DMS 273 (cell line): ENCODE data around the gene ABCC12.
A peak's percentile ranks its signal among the peaks of the same experiment; 100 is the strongest.

Experiments
- DNase-seq: peaks from one replicate; lab custom pipeline; 2025; ENCODE audit not compliant: unreplicated experiment; lab: John Stamatoyannopoulos, UW

Gene ABCC12

DNA sequence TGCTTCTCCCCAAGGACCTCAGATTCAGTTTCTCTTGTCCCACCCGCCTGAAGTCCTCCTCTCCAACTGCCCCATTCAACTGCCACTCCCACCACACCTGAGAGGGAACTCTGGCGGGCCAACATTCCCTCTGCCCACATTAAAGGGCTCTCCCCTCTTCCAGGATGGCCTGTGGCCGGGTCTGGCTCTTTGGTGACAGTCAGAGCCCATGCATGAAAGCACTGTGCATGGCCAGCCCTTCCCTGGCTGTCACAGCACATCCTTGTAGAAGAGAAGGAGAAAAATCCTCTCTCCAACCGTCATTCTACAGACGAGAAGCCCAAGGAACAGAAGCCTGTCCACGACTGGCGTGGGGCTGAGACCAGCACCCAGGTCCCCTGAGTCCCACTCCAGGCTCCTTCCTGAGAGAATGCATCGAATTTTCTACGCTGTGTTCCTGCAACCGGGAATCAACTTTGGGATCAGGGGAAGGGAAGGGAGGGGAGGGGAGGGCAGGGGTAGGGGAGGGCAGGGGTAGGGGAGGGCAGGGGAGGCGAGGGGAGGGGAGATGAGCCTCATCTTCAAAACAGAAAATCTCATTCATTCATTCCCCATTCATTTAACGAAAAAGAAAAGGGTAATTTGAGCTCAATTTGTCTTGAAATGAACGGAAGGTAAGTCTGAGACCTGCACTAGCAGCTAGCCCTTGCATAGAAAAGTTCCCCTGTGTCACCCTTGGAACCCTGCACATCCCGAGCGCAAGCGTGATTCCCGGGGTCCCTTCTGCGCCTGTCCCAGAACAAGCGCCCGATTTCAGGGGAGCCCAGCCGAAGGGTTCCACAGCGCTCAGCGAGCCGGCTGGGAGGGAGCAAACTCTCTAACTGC is at the start of gene ABCC12:
ABCC12 (minus strand) TSS at position 68 of the 864 bp plus-strand sequence. CDS start 9,569 bp downstream, outside the sequence.
- no peak for DNase-seq

DNA sequence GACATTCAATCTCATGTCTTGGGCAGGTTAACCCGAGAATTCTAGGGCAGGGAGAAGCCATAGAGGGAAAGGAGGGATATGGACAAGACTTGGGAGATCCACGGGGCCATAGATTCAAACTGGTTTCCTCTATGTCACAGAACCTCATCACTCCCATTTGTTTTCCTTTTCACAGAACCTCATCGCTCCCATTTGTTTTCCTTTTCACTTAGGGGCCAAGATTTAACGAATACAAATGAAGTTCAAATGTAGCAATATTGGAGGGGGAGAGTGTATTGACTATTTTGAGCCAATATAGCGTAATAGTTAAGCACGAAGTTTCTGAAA is 49.0 kb upstream of the ABCC12 start:
- no peak for DNase-seq

DNA sequence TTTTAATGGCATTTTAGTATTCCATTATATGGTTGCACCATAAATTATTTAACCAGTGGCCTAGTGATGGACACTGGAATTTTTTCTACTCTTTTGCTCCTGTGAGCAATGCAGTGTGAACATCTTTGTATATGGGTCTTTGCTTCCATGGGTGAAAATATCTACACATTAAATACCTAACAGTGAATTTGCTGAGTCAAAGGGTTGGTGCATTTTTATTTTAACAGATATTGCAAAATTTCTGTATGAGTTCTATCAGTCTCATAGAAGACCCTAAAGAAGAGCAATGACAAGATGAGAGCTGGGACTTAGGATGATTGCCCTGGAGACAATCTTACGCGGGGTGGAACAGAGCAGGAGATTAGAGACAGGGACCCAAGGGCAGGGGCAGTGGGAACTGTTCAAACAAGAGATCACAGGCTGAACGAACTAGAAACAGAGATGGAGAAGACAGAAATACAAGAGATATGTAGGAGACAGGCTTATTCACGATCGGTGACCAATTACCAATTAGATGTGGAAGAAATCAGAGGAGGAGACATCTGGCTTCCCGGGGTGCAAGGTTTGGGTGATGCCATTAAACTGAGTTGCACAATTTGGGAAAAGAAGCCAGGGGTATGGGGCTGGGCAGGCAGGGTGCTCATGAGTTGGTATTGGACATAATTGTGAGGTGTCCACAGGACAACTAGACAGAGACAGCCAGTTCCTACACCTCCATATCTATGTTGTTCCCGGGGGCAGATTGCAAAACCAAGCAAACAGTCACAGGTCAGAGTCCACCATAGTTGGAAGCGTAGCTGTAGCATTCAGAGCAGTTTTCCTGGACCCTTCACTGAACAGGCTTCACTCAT is 48.4 kb upstream of the ABCC12 start:
- DNase-seq: no peak

DNA sequence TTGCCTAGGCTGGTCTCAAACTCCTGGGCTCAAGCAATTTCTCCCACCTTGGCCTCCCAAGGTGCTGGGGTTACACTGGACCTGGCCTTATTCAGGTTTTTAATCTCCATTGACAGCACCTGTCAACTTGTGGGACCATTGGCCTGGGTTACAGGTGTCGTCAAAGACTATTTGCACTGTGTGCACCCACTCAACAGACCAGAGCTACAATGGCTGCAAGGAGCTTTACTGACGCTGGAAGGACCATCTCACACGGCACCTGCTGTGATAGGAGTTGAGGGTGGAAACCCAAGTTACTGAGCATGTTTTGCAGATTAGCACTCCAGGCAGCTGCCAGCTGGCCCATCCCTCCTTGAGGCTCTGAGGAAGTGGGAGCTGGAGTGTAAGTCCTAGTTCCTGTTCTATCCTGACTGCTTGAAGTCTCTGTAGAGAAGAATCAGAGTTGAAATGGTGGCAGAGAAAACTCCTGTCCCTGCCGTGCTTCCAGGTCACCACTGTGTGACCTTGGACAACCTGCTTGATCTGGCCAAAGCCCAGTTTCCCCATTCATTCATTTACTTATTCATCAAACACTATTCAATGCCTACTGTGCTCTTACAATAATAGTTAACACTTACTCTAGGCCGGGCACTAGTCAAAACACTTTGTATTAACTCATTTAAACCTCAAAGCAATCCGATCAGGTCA is 45.9 kb upstream of the ABCC12 start:
- DNase-seq: no peak

DNA sequence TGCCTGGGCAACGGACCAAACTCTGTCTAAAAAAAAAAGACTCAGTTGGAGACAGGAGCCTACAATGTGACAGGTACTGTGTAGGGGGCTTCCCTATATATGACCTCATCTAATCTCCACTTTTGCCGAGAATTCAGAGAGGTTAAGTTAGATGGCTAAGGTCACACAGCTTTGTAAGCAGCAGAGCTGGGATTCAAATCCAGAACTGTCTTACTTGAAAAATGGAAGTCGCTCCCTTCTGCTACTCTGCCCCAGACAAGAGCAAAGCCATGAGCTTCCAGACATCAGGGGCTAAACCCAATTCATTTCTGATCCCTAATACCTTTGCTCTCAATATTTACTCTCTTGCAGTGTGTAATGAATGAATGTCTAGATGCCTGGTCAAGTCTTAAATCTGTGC is 41.5 kb upstream of the ABCC12 start:
- DNase-seq: no peak

DNA sequence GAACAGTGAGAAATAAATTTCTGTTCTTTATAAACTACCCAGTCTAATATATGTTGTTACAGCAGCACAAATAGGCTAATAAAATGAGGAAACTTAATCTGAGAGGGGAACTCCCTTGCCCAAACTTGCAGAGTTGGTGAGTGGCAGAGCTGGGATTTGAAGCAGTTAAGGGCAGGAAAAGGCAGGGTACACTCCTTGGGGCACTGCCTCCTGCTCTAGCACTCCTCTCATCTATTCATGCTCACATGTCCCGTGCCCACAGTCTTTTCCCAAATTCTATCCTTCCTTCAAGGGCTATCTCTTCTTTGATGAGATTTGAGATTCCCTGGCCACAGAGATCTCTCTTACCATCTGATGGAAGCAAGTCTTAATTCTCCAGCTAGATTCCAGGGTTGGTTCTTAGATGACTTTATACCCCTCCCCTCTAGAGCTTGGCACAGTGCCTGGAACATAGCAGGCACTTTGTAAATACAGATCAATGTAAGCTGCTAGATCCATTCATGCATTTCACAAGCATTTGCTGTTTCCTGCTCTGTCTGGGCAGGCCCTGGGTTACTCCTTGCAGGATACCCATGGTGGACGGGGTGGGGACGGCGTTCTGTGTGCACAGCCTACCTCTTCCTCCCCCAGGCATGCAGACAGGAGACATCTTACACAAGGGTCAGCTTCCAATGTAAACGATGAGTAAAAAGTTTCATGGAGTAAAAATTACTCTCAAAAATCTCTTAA is 39.2 kb upstream of the ABCC12 start:
- DNase-seq: peak; percentile 68

DNA sequence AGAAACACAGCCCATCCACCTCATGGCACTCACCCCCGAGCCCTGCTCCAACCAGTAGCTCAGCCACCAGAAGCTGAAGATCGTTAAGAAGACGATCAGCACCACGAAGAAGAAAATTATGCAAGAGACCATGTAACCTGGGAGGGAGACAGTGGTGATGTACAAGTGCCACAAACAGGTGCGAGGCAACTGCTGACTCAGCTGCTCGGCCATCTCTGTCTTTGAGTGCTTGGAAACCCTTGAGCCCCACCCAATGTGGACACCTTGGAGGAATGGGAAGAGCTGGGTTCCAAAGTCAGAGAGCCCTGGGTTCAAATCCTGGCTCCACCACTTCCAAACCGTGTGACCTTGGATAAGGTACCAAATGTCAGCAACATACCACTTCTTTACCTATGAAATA is 38.1 kb upstream of the ABCC12 start:
- DNase-seq: no peak

DNA sequence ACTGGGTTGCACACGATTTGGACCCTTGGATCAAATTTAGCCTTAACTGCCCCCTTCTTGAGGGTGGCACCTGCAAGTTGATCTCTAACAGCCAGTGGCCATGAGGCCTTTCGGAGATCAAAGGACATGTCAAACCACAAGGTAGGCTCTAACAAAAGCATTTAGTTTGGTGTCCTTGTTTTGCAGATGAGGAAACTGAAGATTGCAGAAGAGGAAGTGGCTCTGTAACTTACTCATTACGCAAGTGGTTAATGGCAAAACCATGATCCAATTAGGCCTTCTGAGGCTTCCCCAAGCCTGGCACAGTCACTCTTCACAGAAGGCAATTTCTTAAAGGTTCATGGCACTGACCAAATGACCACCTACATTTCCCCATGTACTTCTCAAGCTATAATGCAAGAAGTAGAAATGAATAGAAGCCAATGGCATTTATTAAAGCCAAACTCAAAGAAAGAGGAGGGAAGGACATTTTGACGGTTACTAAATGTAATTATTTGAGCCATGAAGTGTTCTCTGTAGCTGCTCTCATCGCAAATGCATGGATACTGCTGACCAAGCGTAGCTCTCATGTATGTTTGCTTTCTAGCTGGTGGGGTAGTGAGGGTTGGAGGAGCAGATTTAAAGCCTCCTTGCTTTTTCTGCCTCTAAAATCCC is 32.8 kb upstream of the ABCC12 start:
- no peak for DNase-seq

DNA sequence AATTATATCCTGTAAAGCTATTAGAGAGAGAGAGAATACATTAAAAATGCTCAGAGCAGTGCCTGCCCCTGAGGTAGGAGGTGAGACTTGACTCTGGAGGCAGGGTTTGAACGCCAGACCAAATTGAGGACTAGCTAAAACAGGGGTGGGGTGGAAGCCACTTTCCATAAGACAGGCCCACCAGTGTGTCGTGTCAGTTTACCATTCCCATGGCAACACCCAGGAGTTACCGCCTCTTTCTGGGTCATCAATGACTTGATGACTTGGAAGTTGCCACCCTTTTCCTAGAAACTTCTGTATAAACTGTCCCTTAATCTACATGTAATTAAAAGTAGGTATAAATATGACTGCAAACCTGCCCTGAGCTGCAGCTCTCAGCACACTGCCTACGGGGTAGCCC is 32.0 kb upstream of the ABCC12 start:
- DNase-seq: no peak

DNA sequence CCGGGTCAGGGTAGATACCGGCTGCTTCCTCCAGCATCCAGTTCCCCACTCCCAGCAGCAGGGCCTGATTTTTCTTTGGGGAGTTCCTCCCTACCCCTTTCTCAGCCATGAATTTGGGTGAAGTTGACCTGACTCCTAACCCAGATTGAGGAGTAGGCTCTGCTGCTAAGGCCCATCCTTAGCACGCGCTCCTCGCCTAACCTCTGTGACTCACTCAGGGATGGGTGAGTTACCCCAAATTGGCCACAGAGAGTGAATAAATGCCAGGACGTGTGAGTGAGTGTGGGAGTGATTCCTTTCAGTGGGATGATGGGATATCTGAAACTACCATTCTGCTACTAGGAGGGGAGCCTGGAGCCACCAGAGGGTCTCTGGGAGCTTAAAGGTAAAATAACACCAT is 28.9 kb upstream of the ABCC12 start:
- DNase-seq: no peak

DNA sequence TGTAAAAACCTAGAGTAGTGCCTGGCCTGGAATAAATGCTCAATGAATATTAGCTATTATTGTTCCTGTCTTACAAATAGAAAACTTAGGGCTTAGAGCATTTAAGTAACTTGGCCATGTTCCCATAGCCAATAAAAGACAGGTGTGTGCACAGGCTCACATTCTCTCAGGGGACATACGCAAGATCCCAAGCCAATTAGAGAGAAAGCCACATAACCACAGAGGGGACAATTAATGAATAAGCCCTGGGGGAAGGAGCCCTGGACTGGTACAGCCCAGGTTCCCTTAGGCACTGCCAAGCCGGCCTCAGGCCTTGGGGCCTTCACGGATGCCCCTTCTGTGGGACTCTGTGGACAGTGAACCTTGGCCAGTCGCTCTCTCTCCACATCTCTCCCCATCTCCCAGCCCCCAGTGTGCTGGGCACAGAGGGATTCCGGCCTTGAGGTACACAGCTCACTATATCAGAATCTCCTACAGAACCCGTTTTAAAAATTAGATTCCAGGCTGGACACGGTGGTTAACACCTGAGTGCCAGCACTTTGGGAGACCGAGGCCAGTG is 27.3 kb upstream of the ABCC12 start:
- DNase-seq: peak; percentile 25

DNA sequence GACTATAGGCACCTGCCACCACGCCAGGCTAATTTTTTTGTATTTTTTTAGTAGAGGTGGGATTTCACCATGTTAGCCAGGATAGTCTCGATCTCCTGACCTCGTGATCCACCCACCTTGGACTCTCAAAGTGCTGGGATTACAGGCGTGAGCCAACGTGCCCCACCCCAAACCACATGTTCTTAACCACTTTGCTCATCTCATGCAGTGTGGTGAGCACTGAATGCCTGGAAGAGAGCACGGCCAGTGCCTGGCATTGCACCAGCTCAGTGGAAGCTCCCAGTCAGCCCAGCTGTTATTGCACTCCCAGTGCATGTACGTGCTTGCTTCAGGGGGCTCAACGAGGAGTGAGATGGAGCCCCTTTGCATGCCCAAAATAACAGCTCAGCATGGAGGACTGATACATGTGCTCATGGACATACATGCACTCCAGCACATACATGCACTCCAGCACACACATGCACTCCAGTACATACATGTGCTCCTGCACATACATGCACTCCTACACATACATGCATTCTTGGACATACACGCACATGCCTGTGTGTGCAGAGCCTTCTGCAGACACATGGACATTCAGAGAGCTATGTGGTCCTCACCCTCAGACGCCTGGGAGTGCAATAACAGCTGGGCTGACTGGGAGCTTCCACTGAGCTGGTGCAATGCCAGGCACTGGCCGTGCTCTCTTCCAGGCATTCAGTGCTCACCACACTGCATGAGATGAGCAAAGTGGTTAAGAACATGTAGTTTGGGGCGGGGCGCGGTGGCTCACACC is 26.1 kb upstream of the ABCC12 start:
- DNase-seq: peak; percentile 70

DNA sequence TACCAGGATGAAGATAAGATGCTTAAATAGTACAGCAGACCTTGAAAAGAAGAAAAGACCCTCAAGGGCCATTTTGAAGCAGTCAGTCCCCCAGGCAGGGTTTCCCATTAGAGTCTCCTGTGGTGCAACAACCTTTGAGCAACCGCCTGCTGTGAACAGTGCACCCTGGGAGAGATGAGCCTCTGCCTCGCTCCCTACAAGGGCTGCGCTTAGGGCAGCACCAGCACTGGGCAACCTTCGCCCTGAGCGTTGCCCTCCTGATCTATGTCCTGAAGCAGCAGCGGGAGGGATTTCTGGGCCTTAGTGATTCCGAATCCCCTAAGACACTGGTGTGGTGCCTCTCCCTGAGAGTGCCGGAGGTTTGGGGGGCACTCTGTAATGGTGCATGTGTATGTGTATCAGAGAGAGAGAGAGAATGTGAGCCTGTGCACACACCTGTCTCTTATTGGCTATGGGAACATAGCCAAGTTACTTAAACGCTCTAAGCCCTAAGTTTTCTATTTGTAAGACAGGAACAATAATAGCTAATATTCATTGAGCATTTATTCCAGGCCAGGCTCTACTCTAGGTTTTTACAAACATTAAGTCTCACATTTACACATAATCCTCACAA is 25.2 kb upstream of the ABCC12 start:
- DNase-seq: peak; percentile 8

DNA sequence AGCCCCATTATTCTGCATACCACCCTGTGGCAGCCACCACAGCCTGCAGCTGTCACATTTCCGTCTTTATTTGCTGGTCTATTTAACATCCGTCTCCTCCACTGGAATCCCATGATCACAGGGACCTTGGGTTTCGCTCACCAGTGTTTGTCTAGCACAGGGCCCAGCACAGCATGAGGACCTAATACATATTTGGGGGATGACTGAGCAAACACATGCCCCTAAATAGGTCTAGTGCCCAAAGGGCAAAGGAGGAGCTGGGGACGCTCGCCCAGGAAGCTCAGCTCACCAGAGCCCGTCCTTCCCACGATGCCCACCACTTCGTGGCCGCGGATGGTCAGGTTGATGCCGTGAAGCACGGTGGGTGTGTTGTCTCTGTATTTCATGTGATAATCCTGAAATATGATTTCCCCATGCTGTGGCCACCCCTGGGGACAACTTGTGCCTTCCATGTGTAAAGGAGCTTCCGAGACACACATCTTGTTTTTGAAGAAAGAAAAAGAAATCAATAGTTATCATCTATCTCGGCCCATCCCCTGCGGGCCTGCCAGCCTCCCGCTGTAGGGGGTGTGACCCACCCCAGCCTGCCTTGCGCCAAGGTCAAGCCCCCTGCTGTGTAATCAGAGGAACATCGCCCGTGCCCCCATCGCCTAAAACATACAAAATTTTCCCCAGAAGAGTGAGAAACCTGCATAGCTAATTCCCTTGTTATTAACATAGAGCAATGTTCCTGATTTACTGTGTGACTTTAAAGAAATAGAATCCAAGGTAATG is 21.0 kb upstream of the ABCC12 start:
- no peak for DNase-seq

DNA sequence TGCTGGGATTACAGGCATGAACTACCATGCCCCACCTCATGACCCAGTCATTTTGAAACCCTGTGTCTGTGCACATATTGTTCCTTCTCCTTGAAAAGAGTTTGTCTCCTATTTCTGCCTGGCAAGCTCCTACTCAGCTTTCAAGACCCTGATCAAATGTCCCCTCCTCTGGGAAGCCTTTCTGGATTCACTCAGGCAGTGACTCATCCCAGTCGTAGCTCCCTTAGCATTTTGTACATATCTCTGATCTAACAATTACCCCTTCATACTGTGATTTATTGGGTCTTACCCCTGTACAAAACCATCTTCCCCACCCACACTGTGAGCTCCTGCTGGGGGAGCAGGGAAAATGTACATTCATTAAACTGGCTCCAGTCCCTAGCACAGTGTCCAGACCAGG is 18.1 kb upstream of the ABCC12 start:
- DNase-seq: no peak

DNA sequence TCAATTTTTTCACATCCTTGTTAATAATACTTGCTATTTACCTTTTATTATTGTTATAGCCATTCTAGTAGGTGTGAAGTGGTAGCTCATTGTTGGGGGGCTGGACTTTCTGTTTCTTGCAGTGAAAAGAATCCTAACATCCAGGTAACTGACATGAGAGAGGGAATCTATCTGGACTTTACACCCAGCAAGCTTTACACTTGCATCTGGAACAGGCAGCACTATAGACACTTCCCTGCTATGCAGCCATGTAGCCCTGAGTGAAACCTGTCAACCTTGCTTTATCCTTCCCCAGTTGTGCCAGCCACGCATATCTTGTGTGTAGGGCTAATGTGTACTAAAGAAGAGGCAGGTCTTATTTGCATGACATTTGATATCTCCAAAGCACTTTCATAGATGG is 16.9 kb upstream of the ABCC12 start:
- DNase-seq: no peak

DNA sequence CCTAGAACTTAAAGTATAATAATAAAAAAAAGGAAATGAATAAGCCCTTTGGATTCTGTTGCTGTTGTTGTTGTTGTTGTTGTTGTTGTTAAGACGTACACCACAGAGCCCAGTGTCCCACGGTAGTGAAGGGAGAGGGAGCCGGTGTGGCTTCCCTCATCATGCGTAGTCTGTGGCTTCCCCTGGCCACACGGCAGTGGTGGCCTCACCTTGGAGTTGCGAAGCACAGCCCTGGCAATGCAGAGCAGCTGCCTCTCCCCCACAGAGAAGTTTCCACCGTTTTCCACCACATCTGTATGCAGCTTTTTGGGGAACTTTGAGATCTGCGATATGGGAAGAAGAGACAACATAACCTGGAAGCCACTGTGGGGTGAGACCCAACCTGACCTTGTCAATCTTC is 14.1 kb upstream of the ABCC12 start:
- DNase-seq: no peak

DNA sequence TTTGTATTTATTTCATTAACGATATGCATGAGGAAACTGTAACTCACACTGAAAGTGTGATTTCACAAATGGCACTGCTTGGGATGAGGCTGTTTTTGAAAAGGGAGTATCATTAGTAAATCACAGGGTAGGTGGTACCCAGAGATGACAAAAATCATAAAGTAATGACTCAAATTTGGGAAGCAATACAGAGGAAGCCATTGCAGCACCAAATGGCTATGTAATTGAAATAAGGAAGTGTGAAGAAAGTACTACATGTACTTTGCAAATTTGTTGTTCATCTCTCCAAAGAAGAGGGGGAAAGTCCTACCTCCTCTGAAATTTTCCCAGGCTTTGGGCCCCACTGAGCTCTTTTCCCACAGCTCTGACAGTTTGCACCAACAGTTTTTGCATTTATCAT is 12.3 kb upstream of the ABCC12 start:
- DNase-seq: no peak
